ENCODE results near the gene C7orf25.
A peak's percentile ranks its signal among the peaks of the same experiment; 100 is the strongest.

C7orf25 gene

GRCh38 chr7:42911454-42912447, at the start of gene C7orf25:
TSS of gene C7orf25 (minus strand) at chr7:42912070. CDS start at chr7:42910900, 1,170 bp downstream.
- peak; percentile 84 for DNase-seq

- no peak for DNase-seq
These were observed 49.3 kb upstream of the C7orf25 start for GRCh38 chr7:42961170-42961569.

- no peak for DNase-seq
These were observed 48.9 kb upstream of the C7orf25 start for GRCh38 chr7:42960762-42961161.

DNA sequence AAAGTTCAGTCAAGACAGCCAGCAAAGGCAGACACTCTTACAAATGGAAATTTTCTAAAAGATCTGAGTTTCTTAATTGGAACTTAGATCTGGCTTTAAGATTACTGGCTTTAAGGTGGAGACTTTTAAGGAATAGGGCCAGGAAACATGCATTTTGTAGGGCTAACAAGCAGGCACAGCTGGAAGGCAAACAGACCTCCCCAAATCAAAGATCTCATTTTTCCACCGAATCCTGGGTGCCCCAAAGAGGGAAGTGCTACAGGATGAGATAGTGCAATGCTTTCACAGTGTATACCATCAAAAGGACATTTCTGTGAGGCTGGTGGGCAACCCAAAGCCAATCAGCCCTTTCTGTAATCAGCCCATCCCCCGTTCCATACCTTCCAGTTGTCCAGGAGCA, 47.7 kb upstream of the C7orf25 start:
- DNase-seq: no peak

- no peak for DNase-seq
These were observed 44.2 kb upstream of the C7orf25 start for GRCh38 chr7:42956062-42956461.

DNA sequence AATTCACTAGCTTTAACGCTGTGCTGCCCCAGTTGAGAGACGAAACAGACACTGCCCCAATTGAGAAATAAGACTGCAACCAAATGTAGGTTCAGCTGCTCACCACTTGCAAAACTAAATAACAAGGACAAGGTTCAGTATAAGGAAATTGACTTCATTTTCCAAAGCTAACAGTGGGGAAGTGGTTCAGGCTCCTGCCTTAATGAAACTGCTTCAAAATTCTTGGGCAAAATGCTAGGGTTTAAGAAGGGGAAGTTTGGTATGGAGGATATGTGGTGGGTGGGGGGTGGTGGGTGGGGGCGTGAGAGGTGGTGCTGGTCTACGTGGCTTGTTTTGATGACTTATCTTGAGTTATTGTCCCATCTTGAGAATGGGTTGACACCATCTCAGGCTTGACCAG, 42.1 kb upstream of the C7orf25 start:
- no peak for DNase-seq

DNA sequence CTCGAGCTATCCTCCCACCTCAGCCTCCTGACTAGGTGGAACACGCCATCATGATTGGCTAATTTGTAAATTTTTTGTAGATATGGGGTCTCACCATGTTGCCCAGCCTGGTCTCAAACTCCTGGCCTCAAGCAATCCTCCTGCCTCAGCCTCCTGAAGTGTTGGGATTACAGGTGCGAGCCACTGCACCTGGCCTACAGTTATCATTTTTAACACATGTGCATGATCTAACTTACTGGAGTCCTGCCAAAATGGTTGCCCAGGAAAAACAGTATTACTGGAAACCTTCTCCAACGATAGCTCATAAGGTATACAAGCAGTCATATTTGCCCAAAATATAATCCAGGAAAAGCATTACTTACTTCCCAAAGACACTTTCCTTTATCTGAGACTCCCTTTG, 40.5 kb upstream of the C7orf25 start:
- DNase-seq: no peak

DNA sequence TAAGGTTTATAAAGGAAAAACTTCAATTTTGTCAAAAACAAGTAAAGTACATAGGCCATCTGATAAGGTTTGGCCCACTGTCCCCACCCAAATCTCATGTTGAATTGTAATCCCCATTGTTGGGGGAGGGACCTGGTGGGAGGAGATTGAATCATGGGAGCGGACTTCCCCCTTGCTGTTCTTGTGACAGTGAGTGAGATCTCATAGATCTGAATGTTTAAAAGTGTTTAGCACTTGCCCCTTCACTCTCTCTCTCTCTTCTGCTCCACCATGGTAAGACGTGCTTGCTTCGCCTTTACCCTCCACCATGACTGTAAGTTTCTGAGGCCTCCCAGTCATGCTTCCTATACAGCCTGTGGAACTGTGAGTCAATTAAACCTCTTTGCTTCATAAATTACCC, 38.5 kb upstream of the C7orf25 start:
- no peak for DNase-seq

GRCh38 chr7:42947521-42947920, 35.7 kb upstream of the C7orf25 start:
- no peak for DNase-seq

- no peak for DNase-seq
These were observed 34.7 kb upstream of the C7orf25 start for GRCh38 chr7:42946627-42946950.

DNA sequence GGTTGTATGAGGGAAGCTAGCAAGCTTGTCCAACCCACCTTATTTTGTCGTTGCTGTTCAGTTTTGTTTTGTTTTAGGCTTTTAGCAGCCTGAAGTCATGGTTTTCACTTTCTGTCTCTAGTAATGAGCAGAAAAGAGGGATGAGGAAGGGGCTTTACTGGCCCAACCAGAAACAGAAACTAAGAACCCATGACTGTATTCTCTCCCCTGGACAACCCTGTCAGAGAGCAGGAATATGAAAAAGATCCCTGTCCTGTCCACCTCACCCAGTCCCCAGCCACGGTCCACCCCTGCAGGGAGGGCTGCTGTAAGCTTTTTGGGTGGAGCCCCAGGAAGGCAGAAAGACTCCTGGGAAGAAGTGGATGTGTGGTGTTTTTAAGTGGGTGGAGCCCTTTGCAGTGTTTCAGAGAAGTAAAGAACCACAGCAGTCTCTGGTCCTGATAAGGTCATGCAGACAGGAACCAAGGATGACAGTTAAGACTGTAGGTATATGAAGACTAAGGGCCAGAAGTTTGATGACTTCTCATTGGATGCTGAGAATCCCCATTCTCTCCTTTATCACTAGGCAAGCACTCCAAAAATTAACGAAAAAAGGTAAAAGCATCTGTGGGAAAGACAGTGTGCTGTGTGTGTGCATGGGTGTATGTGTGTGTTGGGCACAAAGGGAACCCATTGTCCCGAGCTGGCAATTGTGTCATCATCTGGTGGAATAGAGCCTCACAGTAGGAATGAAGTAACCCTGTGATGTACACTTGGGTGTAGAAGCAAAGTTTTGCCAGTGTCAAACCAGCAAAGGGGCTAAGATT, 34.2 kb upstream of the C7orf25 start:
- DNase-seq: no peak

DNA sequence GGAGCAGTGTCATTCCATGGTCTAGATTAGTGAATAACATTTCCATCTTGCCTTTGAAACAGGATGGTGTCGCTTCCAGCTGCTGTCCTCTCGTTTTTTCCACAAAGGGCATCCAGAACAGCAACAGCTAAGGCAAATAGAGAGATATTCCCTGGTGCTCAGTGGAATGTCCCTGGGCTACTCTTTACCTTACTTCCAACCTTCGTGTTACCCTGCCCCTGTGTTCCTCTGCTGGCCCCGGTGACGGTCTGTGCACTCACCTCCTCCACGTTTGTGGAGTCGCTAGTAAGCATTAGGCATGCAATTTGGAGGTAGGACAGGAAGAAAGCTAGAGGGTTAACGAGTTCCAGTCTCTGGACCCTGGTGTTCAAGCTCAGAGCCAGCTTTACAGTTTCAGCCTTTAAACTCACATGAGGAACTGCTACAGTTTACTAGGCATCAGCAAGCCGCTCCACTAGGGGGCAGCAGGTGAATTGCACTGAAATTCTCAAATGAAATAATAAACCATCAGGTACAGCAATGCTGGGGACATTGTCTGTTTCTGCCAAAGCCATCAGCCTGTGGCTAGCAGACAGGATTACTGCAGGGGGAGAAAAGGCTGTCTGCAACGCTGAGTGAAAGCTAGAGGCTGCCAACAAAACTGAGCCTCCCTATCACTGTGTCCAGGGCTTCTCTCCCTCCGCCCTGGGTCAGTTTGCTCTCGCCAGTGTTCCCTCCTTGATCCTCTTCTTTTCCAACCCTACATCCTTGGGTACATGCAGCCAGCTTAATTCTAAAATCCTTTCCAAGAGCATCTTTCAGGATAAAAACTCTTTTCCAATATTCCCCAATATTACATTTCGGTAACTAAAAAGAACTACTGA, 29.3 kb upstream of the C7orf25 start:
- peak; percentile 65 for DNase-seq

GRCh38 chr7:42939457-42940240, 27.8 kb upstream of the C7orf25 start:
- DNase-seq: no peak

- no peak for DNase-seq
These were observed 24.0 kb upstream of the C7orf25 start for GRCh38 chr7:42935861-42936260.

GRCh38 chr7:42934291-42934690, 22.4 kb upstream of the C7orf25 start:
- no peak for DNase-seq

GRCh38 chr7:42932811-42933591, 21.1 kb upstream of the C7orf25 start:
- no peak for DNase-seq

GRCh38 chr7:42931834-42932651, 20.2 kb upstream of the C7orf25 start, which contains the start of the genes MRPL32 and PSMA2:
TSS of gene MRPL32 (plus strand) at chr7:42932376. CDS start at chr7:42932387, 11 bp downstream.
TSS of gene PSMA2 (minus strand) at chr7:42932174. CDS start at chr7:42932158, 16 bp downstream.
- DNase-seq: peak; percentile 97

GRCh38 chr7:42931447-42931833, 19.6 kb upstream of the C7orf25 start:
- DNase-seq: no peak

GRCh38 chr7:42930889-42931288, 19.0 kb upstream of the C7orf25 start:
- DNase-seq: no peak

DNA sequence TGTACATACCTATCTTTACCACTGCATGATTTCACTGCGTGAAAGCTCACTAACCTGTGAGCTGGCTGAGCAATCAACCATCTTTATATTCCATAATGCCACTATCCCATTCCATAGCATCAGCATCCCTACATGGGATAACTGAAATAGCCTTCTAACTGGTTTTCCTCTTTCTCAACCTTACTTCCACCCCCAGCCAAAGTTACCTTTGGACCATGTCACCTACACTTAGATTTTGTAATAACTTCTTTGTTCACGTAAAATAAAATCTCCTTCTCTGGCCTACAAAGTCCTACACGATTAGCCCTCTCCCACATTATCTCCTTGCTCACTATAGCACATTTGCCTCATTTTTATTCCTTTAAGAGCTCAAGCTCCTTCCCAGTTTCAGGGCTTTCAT, 17.6 kb upstream of the C7orf25 start:
- no peak for DNase-seq
